Measurements from ENCODE around the gene PPP4C. TPM values are rescaled to one million over a fixed set of nuclear protein-coding genes. Genes with fewer than 3 reads are reported as not detected.

PPP4C gene
- total RNA-seq, 1 experiment from 2014 or later: 163 TPM

DNA sequence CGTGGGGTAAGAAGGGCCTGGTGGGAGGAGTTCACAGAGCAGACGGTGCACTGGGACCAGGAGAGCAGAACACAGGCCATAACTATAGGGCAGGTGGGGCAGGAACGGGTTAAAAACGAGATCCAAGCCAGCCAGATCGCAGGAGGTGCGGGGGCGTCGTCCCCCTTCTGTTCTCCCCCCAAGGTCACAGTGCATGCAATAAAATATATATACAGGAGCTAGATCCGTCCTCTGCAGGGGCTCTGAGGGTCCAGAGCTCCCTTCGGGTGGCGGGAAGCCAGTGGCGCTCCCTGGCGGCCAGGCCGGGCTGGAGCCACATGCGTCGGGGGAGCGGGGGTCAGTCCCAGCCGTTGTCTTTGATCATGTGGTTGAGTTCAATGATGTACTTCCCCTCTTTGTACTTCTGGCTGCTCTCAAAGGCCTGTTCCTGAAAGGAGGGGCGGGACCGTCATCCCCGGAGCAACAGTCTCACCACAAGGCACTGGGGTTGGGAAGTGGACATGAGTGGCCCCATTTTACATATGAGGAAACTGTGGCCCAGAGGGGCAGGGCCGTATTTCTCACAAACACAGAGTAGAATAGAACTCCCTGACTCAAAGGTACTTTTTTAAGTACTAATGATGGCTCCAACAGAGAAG is 16.7 kb downstream of the PPP4C start:
- peak overlapping the region; percentile 78 for H3K4me2 ChIP-seq (ENCODE audit: insufficient read depth, insufficient read length, low read length)
- no CpG with 5 or more reads among the region's 22 CpGs for WGBS (ENCODE audit: extremely low coverage, insufficient read length, low lambda C conversion rate)
- H3K27ac Mint-ChIP-seq: peak overlapping the region; percentile 52 to 97 (median 92); a peak in 5 of 7 replicates
- TF ChIP-seq, protein P1, sequence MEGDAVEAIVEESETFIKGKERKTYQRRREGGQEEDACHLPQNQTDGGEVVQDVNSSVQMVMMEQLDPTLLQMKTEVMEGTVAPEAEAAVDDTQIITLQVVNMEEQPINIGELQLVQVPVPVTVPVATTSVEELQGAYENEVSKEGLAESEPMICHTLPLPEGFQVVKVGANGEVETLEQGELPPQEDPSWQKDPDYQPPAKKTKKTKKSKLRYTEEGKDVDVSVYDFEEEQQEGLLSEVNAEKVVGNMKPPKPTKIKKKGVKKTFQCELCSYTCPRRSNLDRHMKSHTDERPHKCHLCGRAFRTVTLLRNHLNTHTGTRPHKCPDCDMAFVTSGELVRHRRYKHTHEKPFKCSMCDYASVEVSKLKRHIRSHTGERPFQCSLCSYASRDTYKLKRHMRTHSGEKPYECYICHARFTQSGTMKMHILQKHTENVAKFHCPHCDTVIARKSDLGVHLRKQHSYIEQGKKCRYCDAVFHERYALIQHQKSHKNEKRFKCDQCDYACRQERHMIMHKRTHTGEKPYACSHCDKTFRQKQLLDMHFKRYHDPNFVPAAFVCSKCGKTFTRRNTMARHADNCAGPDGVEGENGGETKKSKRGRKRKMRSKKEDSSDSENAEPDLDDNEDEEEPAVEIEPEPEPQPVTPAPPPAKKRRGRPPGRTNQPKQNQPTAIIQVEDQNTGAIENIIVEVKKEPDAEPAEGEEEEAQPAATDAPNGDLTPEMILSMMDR (conservative IDR thresholded peaks at IDR 0.05): peak; percentile 88
- H4K20me1 ChIP-seq (ENCODE audit: control insufficient read depth, insufficient read depth, insufficient read length): no peaks in the 10 kb centered on the region
- H2BK5ac ChIP-seq (ENCODE audit: insufficient read length, low read length): peak overlapping the region; percentile 18
- no peak overlapping the region for H3K27ac ChIP-seq (ENCODE audit: insufficient read length, low read depth, low read length)
- no peak overlapping the region for H2BK20ac ChIP-seq (ENCODE audit: low read depth, low read length, poor library complexity, severe bottlenecking)
- H3K4ac ChIP-seq (ENCODE audit: low read depth, low read length): no peak overlapping the region
- H4K5ac ChIP-seq (ENCODE audit: insufficient read length, low read depth, low read length): no peak overlapping the region
- H3K79me1 ChIP-seq (ENCODE audit: insufficient read depth, low read depth, low read length, poor library complexity, severe bottlenecking): no peaks in the 10 kb centered on the region
- peaks cover 9% of the 10 kb centered on the region for H3K27me3 Mint-ChIP-seq (ENCODE audit: low read depth)
- H3K9ac ChIP-seq (ENCODE audit: extremely low read depth, insufficient read length, low read length): peak overlapping the region; percentile 67
- no peak overlapping the region for H2BK15ac ChIP-seq (ENCODE audit: low read depth, low read length)
- peaks cover 21 to 28% of the 10 kb centered on the region in 2 experiments for H3K4me1 Mint-ChIP-seq
- no peaks in the 10 kb centered on the region for H3K4me1 ChIP-seq (ENCODE audit: insufficient read depth, low read length)
- H2BK120ac ChIP-seq (ENCODE audit: low read depth, low read length, poor library complexity, severe bottlenecking): no peak overlapping the region
- H3K27me3 ChIP-seq (ENCODE audit: insufficient read depth, low read length): no peaks in the 10 kb centered on the region
- H4K8ac ChIP-seq (replicated peaks; ENCODE audit: insufficient read length, low read depth, low read length): no peak overlapping the region
- H3K14ac ChIP-seq (ENCODE audit: insufficient read depth, low read length): peak overlapping the region; percentile 36; the same call in 1 of the 2 replicates
- no peak overlapping the region for H2BK12ac ChIP-seq (ENCODE audit: insufficient read length, low read depth, low read length)
- no peak overlapping the region for H4K91ac ChIP-seq (ENCODE audit: insufficient read length, low read depth, low read length)
- H3K23ac ChIP-seq (ENCODE audit: insufficient read length, low read depth, low read length): no peak overlapping the region
- no peak overlapping the region for H3K56ac ChIP-seq (ENCODE audit: insufficient read length, low read depth, low read length)
- H3T11ph ChIP-seq (ENCODE audit: low read length): no peak overlapping the region
- DNase-seq: peak; percentile 94
- peak overlapping the region; percentile 77 to 90 for H3K4me3 Mint-ChIP-seq
- H3K18ac ChIP-seq (ENCODE audit: insufficient read length, low read depth, low read length): no peak overlapping the region
- peaks cover 19 to 25% (median 21%) of the 10 kb centered on the region in 3 experiments for H3K36me3 Mint-ChIP-seq (ENCODE audit: insufficient read depth in 1 of 3, low read depth in 3 of 3)
- peaks cover 5% of the 10 kb centered on the region; the same call in 1 of the 2 replicates for H3K79me2 ChIP-seq (ENCODE audit: insufficient read depth, low read length)
- H2AK5ac ChIP-seq (ENCODE audit: insufficient read length, low read length): no peak overlapping the region
- no peak overlapping the region for H2AFZ ChIP-seq (ENCODE audit: low read length)
- no peaks in the 10 kb centered on the region for H3K9me3 ChIP-seq (ENCODE audit: control insufficient read depth, low read depth, low read length)
- H3K23me2 ChIP-seq (ENCODE audit: insufficient read length, low read depth, low read length, poor library complexity, severe bottlenecking): peaks cover 13% of the 10 kb centered on the region
- peaks cover 11 to 12% of the 10 kb centered on the region in 2 experiments for H3K9me3 Mint-ChIP-seq
